HCT116 (cell line): Measurements from ENCODE around the gene MUC6. TPM values are rescaled to one million over a fixed set of nuclear protein-coding genes. Genes with fewer than 3 reads are reported as not detected.

Source experiments
- ATAC-seq: fragments of 200-7000 bp; cut with Tn5 transposase; 2 replicates; pipeline ENCODE4 v1.9.1; 2020; ENCODE audit warnings: mild to moderate bottlenecking, moderate library complexity
- BruUV-seq: library from RNA; stranded (reverse); fragments of 400-500 nt; replicated peaks from 2 replicates; lab custom pipeline; 2021; lab: Mats Ljungman, UMichigan
- CTCF ChIA-PET: fragments of 300-600 bp; sonication (Branson Sonifier 250); formaldehyde crosslinking; loops from one replicate; lab custom pipeline; 2021; ENCODE audit warnings: antibody characterized with exemption; lab: Charles Lee
- POLR2A ChIA-PET: fragments of 300-600, 350-600 bp; sonication (Branson Sonifier 250); formaldehyde crosslinking; loops from one replicate; lab custom pipeline; 2021; ENCODE audit warnings: antibody characterized with exemption; lab: Charles Lee
- RAD21 ChIA-PET, 2 experiments: fragments of 300-600 bp; sonication (Branson Sonifier 250); formaldehyde crosslinking; loops; one replicate each; lab custom pipeline; 2023; ENCODE audit warnings: low total read pairs in 2 of 2; ENCODE audit not compliant: uncharacterized antibody in 2 of 2, unreplicated experiment in 2 of 2, low non-redundant PET in 1 of 2; lab: Charles Lee
- DNase-seq: peaks from one replicate; pipeline ENCODE4 v3.0.0-alpha.2; 2010; ENCODE audit warnings: low read depth, low spot score
- H2AFZ ChIP-seq: fragments of 200-600 bp; shearing (Covaris generic), sonication (generic); 2 replicates; pipeline ENCODE4 v1.6.1; 2017; ENCODE audit warnings: low read depth, mixed run types, mixed read lengths, antibody characterized with exemption, low read length; ENCODE audit not compliant: poor library complexity, severe bottlenecking
- H3K27ac ChIP-seq: 2 replicates; pipeline ENCODE4 v1.5.1; 2012; ENCODE audit warnings: low read depth, low read length
- H3K27me3 ChIP-seq: fragments of 200-600 bp; sonication (generic); 2 replicates; pipeline ENCODE4 v1.6.1; 2016; ENCODE audit warnings: mixed run types, low read length, mixed read lengths; ENCODE audit not compliant: insufficient read depth
- H3K36me3 ChIP-seq, 2 experiments: fragments of 200-500 bp in 1 of 2; fragments of 200-600 bp in 1 of 2; sonication (Bioruptor generic) in 1 of 2; sonication (generic) in 1 of 2; 2 replicates each; pipeline versions ENCODE4 v1.5.1 to v1.6.1; 2014 to 2016; ENCODE audit warnings: low read length in 2 of 2, inconsistent platforms in 1 of 2, mixed read lengths in 1 of 2, mixed run types in 1 of 2; ENCODE audit not compliant: insufficient read depth in 2 of 2, control insufficient read depth in 1 of 2
- H3K4me1 ChIP-seq, 2 experiments: fragments of 200-600 bp in 1 of 2; sonication (generic) in 1 of 2; 2 replicates each; pipeline versions ENCODE4 v1.5.1 to v1.6.1; 2012 to 2017; ENCODE audit warnings: low read length in 2 of 2, inconsistent platforms in 1 of 2, mild to moderate bottlenecking in 1 of 2, mixed read lengths in 1 of 2, mixed run types in 1 of 2, moderate library complexity in 1 of 2; ENCODE audit not compliant: insufficient read depth in 2 of 2, control insufficient read depth in 1 of 2
- H3K4me2 ChIP-seq: fragments of 200-600 bp; sonication (generic); 2 replicates; pipeline ENCODE4 v1.6.1; 2017; ENCODE audit warnings: mixed run types, low read length, mixed read lengths
- H3K4me3 ChIP-seq, 2 experiments: fragments of 200-600 bp in 1 of 2; sonication (generic) in 1 of 2; replicated peaks in 1 of 2; 2 replicates each; pipeline ENCODE4 v1.5.1; 2011 to 2016; ENCODE audit warnings: low read length in 2 of 2, control low read depth in 1 of 2, low read depth in 1 of 2, mild to moderate bottlenecking in 1 of 2, mixed read lengths in 1 of 2, mixed run types in 1 of 2
- H3K79me2 ChIP-seq: fragments of 200-600 bp; sonication (generic); 2 replicates; pipeline ENCODE4 v1.6.1; 2017; ENCODE audit warnings: mild to moderate bottlenecking, mixed run types, low read length, moderate library complexity, mixed read lengths; ENCODE audit not compliant: insufficient read depth
- H3K9ac ChIP-seq: fragments of 200-600 bp; sonication (generic); 2 replicates; pipeline ENCODE4 v1.6.1; 2016; ENCODE audit warnings: low read length, mixed read lengths
- H3K9me2 ChIP-seq: fragments of 200-600 bp; sonication (generic), shearing (Covaris generic); 2 replicates; pipeline ENCODE4 v1.6.1; 2017; ENCODE audit warnings: mixed run types, mild to moderate bottlenecking, moderate library complexity; ENCODE audit not compliant: insufficient read depth
- H3K9me3 ChIP-seq, 2 experiments: fragments of 200-500 bp in 1 of 2; fragments of 200-600 bp in 1 of 2; sonication (Bioruptor generic) in 1 of 2; sonication (generic) in 1 of 2; 2 replicates each; pipeline ENCODE4 v1.6.1; 2014 to 2017; ENCODE audit warnings: low read length in 2 of 2, mixed read lengths in 2 of 2, inconsistent platforms in 1 of 2, low read depth in 1 of 2, mild to moderate bottlenecking in 1 of 2, mixed run types in 1 of 2, moderate library complexity in 1 of 2; ENCODE audit not compliant: control insufficient read depth in 1 of 2, insufficient read depth in 1 of 2
- H4K20me1 ChIP-seq: fragments of 200-600 bp; sonication (generic), shearing (Covaris generic); 2 replicates; pipeline ENCODE4 v1.6.1; 2017; ENCODE audit warnings: mixed run types, mild to moderate bottlenecking, moderate library complexity; ENCODE audit not compliant: insufficient read depth
- ATF3 ChIP-seq: IDR thresholded peaks from 2 replicates; pipeline ENCODE4 v1.6.1; 2012
- CBX3 ChIP-seq: IDR thresholded peaks from 2 replicates; pipeline ENCODE4 v1.6.1; 2012; ENCODE audit warnings: low read depth
- CTCF ChIP-seq, 3 experiments: fragments of 200-600 bp in 1 of 3; sonication (generic) in 1 of 3; IDR thresholded peaks in 2 of 3; conservative IDR thresholded peaks in 1 of 3; 2 replicates each; pipeline ENCODE4 v1.5.1; 2012 to 2017; ENCODE audit warnings: low read depth in 2 of 3, low read length in 2 of 3, antibody characterized with exemption in 1 of 3, borderline replicate concordance in 1 of 3, control low read depth in 1 of 3, mild to moderate bottlenecking in 1 of 3, mixed read lengths in 1 of 3, mixed run types in 1 of 3, moderate library complexity in 1 of 3; ENCODE audit not compliant: insufficient read depth in 1 of 3
- ELF1 ChIP-seq: IDR thresholded peaks from 2 replicates; pipeline ENCODE4 v1.6.1; 2012; ENCODE audit warnings: low read depth, borderline replicate concordance
- EZH2 ChIP-seq: fragments of 200-600 bp; sonication (generic); IDR thresholded peaks from 2 replicates; pipeline ENCODE4 v1.6.1; 2017; ENCODE audit warnings: antibody characterized with exemption, mixed run types
- FOSL1 ChIP-seq: IDR thresholded peaks from 2 replicates; pipeline ENCODE4 v1.6.1; 2012; ENCODE audit warnings: low read depth
- JUND ChIP-seq: IDR thresholded peaks from 2 replicates; pipeline ENCODE4 v1.6.1; 2012
- MAX ChIP-seq: IDR thresholded peaks from 2 replicates; pipeline ENCODE4 v1.6.1; 2012
- RAD21 ChIP-seq: IDR thresholded peaks from 2 replicates; pipeline ENCODE4 v1.6.1; 2012; ENCODE audit warnings: low read depth, mild to moderate bottlenecking
- SIN3A ChIP-seq: IDR thresholded peaks from 2 replicates; pipeline ENCODE4 v1.6.1; 2012; ENCODE audit warnings: low read depth
- SP1 ChIP-seq: IDR thresholded peaks from 2 replicates; pipeline ENCODE4 v1.6.1; 2012; ENCODE audit warnings: low read depth
- TCF7L2 ChIP-seq: IDR thresholded peaks from 2 replicates; pipeline ENCODE4 v1.7.0; 2011; ENCODE audit warnings: borderline replicate concordance, inconsistent platforms; ENCODE audit not compliant: insufficient read depth, insufficient read length; ENCODE audit errors: extremely low read depth
- ZBTB33 ChIP-seq: IDR thresholded peaks from 2 replicates; pipeline ENCODE4 v1.6.1; 2011; ENCODE audit warnings: mild to moderate bottlenecking, low read length, moderate library complexity; ENCODE audit not compliant: insufficient replicate concordance; ENCODE audit errors: extremely low read depth
- ZFX ChIP-seq: fragments of 450-650 bp; IDR thresholded peaks from 2 replicates; pipeline ENCODE4 v1.6.1; 2017
- intact Hi-C: fragments of 100-400 bp; cut with micrococcal nuclease; formaldehyde crosslinking; loops from 2 replicates; pipeline ENCODE4 v1.10.0; 2022
- total RNA-seq: library from RNA; stranded (reverse); gene quantifications from one replicate; pipeline ENCODE4 v1.2.1, GENCODE V29; 2021; ENCODE audit not compliant: unreplicated experiment

Gene MUC6
- total RNA-seq, 1 experiment from 2014 or later, result 0.02 TPM

GRCh38 chr11:972523-973211 is 63.9 kb downstream of the MUC6 start (continued):
- TF ChIP-seq CTCF (IDR thresholded peaks at IDR 0.05 in 2 of 3, conservative IDR thresholded peaks at IDR 0.05 in 1 of 3; ENCODE audit: borderline replicate concordance in 1 of 3, insufficient read depth in 1 of 3, low read depth in 2 of 3, low read length in 2 of 3) (no peak), RAD21 (no peak), CBX3 (no peak), SP1 (no peak), ZFX (no peak), TCF7L2 (no peak), ZBTB33 (no peak), EZH2 (no peak), FOSL1 (no peak)

GRCh38 chr11:971731-972365 is 64.7 kb downstream of the MUC6 start:
- Histone ChIP-seq H4K20me1 (no peaks in the 10 kb centered on the region), H3K4me2 (no peak overlapping the region), H3K9me3 (no peaks in the 10 kb centered on the region), H3K79me2 (peaks cover 15% of the 10 kb centered on the region), H2AFZ (no peak overlapping the region), H3K27me3 (no peaks in the 10 kb centered on the region), H3K27ac (no peak overlapping the region), H3K4me1 (no peaks in the 10 kb centered on the region), H3K4me3 (no peak overlapping the region), H3K9me2 (no peaks in the 10 kb centered on the region), H3K9ac (no peak overlapping the region), H3K36me3 (peaks cover 10 to 20% of the 10 kb centered on the region in 2 experiments; a peak in 3 of 4 replicates)
- ATAC-seq, result no peak
- intact Hi-C loops, result no loop called here
- CTCF ChIA-PET, result no interaction called here
- BruUV-seq, result no TSS peak
- no peak for DNase-seq
- POLR2A ChIA-PET, result no interaction called here
- RAD21 ChIA-PET, result no interaction called here
- TF ChIP-seq ELF1 (no peak), SIN3A (no peak), SP1 (no peak), FOSL1 (no peak), MAX (no peak), ATF3 (no peak), EZH2 (no peak), CTCF (IDR thresholded peaks at IDR 0.05 in 2 of 3, conservative IDR thresholded peaks at IDR 0.05 in 1 of 3; ENCODE audit: borderline replicate concordance in 1 of 3, insufficient read depth in 1 of 3, low read depth in 2 of 3, low read length in 2 of 3) (no peak), JUND (no peak)
